ENCODE measurements around the gene KCNT2.

The KCNT2 gene

DNA sequence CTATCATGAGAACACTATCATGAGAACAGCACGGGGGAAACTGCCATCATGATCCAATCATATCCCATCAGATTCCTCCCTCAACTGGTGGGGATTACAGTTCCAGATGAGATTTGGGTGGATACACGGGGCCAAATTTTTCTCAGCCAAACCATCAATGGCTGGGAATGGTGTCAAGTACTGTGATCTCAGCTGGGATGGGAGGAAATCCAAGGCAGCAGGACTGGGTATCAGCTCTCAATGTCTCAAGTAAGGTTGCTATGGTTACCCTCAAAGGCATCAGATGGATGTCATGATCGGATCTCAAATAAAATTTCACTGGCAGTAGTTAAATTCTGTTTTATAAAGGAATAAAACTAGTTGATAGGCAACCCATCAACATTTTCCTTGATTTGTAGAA, 399.0 kb downstream of the KCNT2 start:
- no peak for DNase-seq (ENCODE audit: low read depth, low spot score)
- ChIA-PET POLR2A (no interaction called here), CTCF (no interaction called here)
- H3K4me3 ChIP-seq (ENCODE audit: low read depth, low read length), result no peak overlapping the region
- TF ChIP-seq, protein P1, sequence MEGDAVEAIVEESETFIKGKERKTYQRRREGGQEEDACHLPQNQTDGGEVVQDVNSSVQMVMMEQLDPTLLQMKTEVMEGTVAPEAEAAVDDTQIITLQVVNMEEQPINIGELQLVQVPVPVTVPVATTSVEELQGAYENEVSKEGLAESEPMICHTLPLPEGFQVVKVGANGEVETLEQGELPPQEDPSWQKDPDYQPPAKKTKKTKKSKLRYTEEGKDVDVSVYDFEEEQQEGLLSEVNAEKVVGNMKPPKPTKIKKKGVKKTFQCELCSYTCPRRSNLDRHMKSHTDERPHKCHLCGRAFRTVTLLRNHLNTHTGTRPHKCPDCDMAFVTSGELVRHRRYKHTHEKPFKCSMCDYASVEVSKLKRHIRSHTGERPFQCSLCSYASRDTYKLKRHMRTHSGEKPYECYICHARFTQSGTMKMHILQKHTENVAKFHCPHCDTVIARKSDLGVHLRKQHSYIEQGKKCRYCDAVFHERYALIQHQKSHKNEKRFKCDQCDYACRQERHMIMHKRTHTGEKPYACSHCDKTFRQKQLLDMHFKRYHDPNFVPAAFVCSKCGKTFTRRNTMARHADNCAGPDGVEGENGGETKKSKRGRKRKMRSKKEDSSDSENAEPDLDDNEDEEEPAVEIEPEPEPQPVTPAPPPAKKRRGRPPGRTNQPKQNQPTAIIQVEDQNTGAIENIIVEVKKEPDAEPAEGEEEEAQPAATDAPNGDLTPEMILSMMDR (IDR thresholded peaks at IDR 0.05; ENCODE audit: insufficient read depth, low read length, missing control alignments), result no peak

DNA sequence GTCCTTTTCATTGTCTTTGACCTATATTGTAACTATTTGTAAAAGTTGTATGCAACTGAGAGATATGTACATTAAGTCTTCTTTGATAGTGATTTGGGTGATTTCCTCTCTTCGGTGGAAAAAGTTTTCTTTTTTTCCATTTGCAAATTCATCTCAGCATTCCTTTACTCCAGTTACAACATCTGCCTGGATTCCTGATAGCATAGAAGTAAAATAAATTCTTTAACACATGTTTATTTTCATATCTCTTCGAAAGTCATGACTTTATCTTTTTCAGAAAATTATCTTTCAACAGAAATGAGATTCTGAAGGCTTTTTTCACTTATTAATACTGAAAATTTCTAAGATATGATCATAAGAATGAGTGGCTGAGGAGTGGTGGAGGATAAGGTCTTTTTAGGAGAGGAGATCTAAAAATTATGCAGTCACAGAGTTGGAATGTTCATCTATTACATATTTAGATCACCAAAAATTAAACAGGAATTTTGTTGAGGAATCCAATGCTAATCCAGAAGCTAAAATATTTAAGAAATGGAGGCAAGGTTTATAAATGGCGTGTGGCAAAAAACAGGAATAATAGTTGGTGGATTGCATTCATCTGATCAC, 400.5 kb downstream of the KCNT2 start:
- CTCF ChIA-PET, result no interaction called here
- POLR2A ChIA-PET, result no interaction called here
- TF ChIP-seq, protein P1 (IDR thresholded peaks at IDR 0.05; ENCODE audit: insufficient read depth, low read length, missing control alignments), result no peak

DNA sequence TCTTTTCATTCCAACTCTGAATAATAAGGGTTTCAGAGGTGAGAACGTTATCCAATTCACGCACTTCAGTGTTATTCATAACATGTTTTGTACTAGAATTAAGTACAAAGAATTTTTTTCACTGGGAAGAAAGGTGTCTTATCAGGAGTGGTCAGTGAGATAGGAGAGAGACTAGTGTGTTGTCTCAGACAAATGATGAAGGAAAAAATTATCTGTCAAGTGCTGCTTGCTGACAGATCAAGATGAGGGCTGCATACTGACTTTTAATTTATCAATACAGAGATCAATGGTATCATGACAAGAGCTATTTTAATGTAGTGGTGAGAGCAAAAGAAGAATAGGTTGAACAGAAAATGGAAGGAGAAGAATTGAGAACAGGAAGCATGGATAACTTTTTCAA, 402.4 kb downstream of the KCNT2 start:
- DNase-seq (ENCODE audit: low read depth, low spot score), result no peak
- POLR2A ChIA-PET, result no interaction called here
- CTCF ChIA-PET, result no interaction called here
- no peak overlapping the region for H3K4me3 ChIP-seq (ENCODE audit: low read depth, low read length)
- TF ChIP-seq, protein P1 (IDR thresholded peaks at IDR 0.05; ENCODE audit: insufficient read depth, low read length, missing control alignments), result no peak

More for the DNA sequence above, 400.5 kb downstream of the KCNT2 start:
- DNase-seq (ENCODE audit: low read depth, low spot score), result no peak
- no peak overlapping the region for H3K4me3 ChIP-seq (ENCODE audit: low read depth, low read length)

DNA sequence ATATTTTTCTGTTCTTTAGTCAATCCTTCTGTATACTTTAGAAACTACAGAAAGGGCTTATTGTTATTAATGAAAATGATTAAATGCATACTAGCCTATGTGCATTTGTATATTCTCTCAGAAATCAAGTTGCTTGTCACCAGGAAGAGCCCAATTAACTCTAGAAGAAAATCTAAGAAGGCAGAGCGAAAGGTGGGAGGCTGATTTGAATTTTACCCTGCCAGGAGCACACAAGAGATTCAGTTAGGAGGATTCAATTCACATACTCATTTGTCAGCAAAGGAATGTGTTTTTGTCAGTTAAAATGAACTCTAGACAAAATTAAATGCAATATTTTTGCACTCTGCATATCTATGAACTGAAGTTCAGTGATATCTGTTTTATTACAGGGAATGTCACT, 411.8 kb downstream of the KCNT2 start:
- TF ChIP-seq, protein P1 (IDR thresholded peaks at IDR 0.05; ENCODE audit: insufficient read depth, low read length, missing control alignments), result no peak
- POLR2A ChIA-PET, result no interaction called here

DNA sequence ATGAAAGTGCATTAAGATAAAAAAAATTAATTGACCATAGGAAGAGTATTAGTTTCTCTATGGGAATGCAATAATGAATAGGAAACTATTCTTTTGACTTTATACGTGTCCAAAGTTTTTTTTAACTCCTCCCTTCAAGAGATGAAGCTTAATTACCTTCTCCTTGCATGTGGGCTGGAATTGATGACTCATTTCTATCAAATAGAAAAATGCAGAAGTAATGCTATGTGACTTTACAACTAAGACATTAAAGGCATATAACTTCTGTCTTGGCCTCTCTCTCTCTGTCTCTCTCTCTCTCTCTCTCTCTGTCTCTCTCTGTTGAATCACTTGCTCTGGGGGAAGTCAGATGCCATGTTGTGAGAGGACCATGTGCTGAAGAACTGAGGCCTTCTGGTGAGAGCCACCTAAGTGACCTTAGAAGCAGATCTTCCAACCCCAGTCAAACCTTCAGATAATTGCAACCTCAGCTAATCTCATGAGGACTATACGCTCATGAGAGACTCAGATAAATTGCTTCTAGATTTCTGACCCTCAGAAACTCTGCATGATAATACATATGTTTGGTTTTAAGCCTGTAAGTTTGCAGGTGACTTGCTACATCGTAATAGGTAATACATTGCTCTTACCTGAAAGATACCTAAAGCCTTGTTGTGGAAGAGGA, 414.2 kb downstream of the KCNT2 start:
- ChIA-PET POLR2A (no interaction called here), CTCF (no interaction called here)
- DNase-seq (ENCODE audit: low read depth, low spot score), result no peak

More for the DNA sequence above, 411.8 kb downstream of the KCNT2 start:
- no peak overlapping the region for H3K4me3 ChIP-seq (ENCODE audit: low read depth, low read length)
- CTCF ChIA-PET, result no interaction called here
- no peak for DNase-seq (ENCODE audit: low read depth, low spot score)

DNA sequence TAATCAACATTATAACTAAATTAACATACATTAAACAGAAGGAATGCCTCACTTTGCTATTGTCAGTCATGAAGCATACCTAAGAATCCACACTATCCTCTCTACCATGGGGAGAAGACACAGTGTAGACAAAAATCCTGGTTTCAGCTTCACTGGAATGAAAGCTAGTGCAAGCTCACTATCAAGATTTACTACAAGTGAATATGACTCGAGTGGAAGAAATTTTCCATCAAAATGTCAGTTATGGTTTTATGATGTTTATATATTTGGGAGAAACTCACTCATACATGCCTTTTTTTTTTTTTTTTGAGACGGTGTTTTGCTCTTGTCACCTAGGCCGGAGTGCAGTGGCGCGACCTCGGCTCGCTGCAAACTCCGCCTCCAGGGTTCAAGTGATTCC, 424.3 kb downstream of the KCNT2 start:
- CTCF ChIA-PET, result no interaction called here
- no peak for DNase-seq (ENCODE audit: low read depth, low spot score)
- TF ChIP-seq, protein P1 (IDR thresholded peaks at IDR 0.05; ENCODE audit: insufficient read depth, low read length, missing control alignments), result no peak
- H3K4me3 ChIP-seq (ENCODE audit: low read depth, low read length), result no peak overlapping the region
- POLR2A ChIA-PET, result no interaction called here

More for the DNA sequence above, 414.2 kb downstream of the KCNT2 start:
- TF ChIP-seq, protein P1 (IDR thresholded peaks at IDR 0.05; ENCODE audit: insufficient read depth, low read length, missing control alignments), result no peak
- H3K4me3 ChIP-seq (ENCODE audit: low read depth, low read length), result no peak overlapping the region
